A673 (cell line): ENCODE results near the gene INCENP.
"Not testable (repeated sequence)": the region's sequence is repeated elsewhere in the genome, so short reads cannot be mapped to it uniquely, and the experiment has no call there.

Experiments used
- CTCF ChIP-seq: fragments of 300-800, 200-600 bp; sonication (generic); conservative IDR thresholded peaks from 2 replicates; pipeline ENCODE4 v1.5.1; 2017; ENCODE audit warnings: low read depth, mild to moderate bottlenecking, antibody characterized with exemption, low read length, moderate library complexity, mixed read lengths
- EZH2 ChIP-seq: fragments of 200-600 bp; sonication (generic); IDR thresholded peaks from 2 replicates; pipeline ENCODE4 v1.6.1; 2017; ENCODE audit warnings: borderline replicate concordance, low read depth, mild to moderate bottlenecking, mixed read lengths, antibody characterized with exemption, low read length; ENCODE audit not compliant: poor library complexity, severe bottlenecking

GRCh38 chr11:62195010-62195409, 71.2 kb downstream of the INCENP start:
- TF ChIP-seq CTCF, EZH2: not testable (repeated sequence)
